ENCODE measurements around the gene CDH4.

CDH4 gene

DNA sequence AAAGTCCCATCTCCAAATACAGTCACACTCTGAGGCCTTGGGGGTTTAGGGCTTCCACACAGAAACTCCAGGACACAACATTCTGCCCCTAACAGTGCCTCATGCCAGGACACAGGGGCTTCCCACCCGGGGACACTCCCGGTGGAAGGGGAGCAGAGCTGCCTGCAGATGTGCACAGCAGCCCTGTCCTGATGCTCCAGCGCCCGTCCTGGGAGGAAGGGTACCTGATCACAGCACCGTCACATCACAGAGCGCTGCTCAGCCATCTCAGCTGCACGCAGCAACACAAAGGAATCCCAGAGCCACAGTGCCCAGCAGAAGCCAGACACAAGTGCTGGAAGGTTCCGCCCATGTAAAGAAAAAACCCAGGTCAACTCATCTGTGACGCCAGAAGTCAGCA is 657.0 kb downstream of the CDH4 start:
- Histone ChIP-seq H3K36me3 (ENCODE audit: control insufficient read depth, insufficient read depth, low read length) (no peaks in the 10 kb centered on the region), H3K9ac (ENCODE audit: low read length) (no peak overlapping the region), H3K27ac (ENCODE audit: low read depth, low read length) (no peak overlapping the region), H3K4me1 (ENCODE audit: control insufficient read depth, insufficient read depth, low read length) (no peaks in the 10 kb centered on the region), H3K4me3 (ENCODE audit: low read length) (no peak overlapping the region), H3K27me3 (ENCODE audit: control insufficient read depth, insufficient read depth, low read length) (no peaks in the 10 kb centered on the region)

DNA sequence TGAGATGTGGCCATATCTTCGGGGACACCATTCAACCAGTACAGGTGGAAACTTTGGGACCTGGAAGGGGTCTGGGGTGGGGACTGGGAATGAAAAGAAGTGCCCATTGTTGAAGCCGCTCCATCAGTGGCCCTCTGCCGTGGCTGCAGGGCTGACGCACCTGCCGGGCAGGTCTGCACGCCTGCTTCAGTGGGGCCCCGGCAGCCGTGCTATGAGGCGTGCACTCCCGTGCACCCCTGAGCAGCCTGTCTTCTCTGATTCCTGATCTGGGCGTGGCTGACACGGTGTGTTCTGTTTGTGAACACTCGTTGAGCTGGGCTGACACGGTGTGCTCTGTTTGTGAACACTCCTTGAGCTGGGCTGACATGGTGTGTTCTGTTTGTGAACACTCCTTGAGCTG is 657.8 kb downstream of the CDH4 start:
- H3K27me3 ChIP-seq (ENCODE audit: control insufficient read depth, insufficient read depth, low read length) = no peaks in the 10 kb centered on the region
- no peak overlapping the region for H3K27ac ChIP-seq (ENCODE audit: low read depth, low read length)
- no peaks in the 10 kb centered on the region for H3K4me1 ChIP-seq (ENCODE audit: control insufficient read depth, insufficient read depth, low read length)
- no peak overlapping the region for H3K9ac ChIP-seq (ENCODE audit: low read length)
- no peaks in the 10 kb centered on the region for H3K36me3 ChIP-seq (ENCODE audit: control insufficient read depth, insufficient read depth, low read length)
- no peak overlapping the region for H3K4me3 ChIP-seq (ENCODE audit: low read length)

DNA sequence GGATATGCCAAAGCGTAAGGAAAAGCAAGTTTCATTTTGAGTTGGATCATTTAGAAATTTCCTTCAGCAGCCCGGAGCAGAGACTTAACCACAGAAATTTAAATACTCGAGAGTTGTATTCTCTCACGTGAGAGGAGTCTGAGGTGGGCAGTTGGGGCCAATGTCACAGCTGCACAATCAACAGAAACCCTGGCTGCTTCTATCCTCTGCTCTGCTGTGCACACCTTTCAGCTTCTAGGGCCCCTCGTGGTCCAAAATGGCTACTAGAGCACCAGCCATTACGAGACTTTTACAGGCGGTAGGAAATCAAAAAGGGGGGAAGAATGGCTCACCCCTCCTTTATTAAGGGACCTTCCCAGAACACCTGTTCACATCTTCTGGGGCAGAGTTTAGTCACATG is 659.8 kb downstream of the CDH4 start:
- Histone ChIP-seq H3K9ac (ENCODE audit: low read length) (no peak overlapping the region), H3K36me3 (ENCODE audit: control insufficient read depth, insufficient read depth, low read length) (no peaks in the 10 kb centered on the region), H3K4me1 (ENCODE audit: control insufficient read depth, insufficient read depth, low read length) (no peaks in the 10 kb centered on the region), H3K27ac (ENCODE audit: low read depth, low read length) (no peak overlapping the region), H3K4me3 (ENCODE audit: low read length) (no peak overlapping the region), H3K27me3 (ENCODE audit: control insufficient read depth, insufficient read depth, low read length) (no peaks in the 10 kb centered on the region)

DNA sequence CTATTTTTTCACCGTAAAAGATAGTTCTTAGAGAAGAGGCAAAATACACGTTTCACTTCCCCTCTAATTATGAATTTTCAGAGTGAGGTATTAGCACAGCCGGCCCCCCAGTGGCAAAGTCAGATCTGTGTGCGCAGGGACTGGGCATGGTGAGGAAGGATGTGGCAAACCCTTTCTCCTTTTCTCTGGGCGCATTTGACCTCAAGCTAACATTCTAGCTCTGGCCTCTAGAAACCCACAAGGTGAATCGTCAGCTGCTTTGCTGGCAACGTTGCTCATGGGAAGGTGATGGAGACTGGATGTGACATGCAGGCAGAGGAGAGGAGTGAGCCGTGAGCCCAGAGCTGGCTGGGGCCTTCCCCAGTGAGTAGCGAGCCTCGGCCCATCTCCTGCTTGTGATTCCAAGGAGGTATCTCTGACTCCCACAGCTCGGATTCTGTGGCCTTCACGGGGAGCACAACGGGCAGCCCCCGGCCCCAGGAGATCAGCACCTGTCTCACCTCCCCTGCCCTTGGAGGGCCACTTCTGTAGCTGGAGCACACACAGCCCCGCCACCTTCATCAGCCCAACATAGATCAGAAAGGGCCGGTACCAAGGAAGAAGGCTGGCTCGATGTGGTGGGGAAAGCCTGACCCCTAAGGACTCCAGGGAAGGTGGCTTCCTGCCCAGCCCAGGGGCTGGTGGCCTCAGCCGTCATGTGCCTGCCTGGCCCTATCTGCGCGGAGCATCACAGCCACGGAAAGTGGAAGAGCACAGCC is 660.8 kb downstream of the CDH4 start:
- Histone ChIP-seq H3K9ac (ENCODE audit: low read length) (no peak overlapping the region), H3K27me3 (ENCODE audit: control insufficient read depth, insufficient read depth, low read length) (no peaks in the 10 kb centered on the region), H3K4me3 (ENCODE audit: low read length) (no peak overlapping the region), H3K27ac (ENCODE audit: low read depth, low read length) (no peak overlapping the region), H3K36me3 (ENCODE audit: control insufficient read depth, insufficient read depth, low read length) (no peaks in the 10 kb centered on the region), H3K4me1 (ENCODE audit: control insufficient read depth, insufficient read depth, low read length) (no peaks in the 10 kb centered on the region)

GRCh38 chr20:61913423-61914225 is 661.6 kb downstream of the CDH4 start:
- Histone ChIP-seq H3K36me3 (ENCODE audit: control insufficient read depth, insufficient read depth, low read length) (no peaks in the 10 kb centered on the region), H3K4me3 (ENCODE audit: low read length) (no peak overlapping the region), H3K27me3 (ENCODE audit: control insufficient read depth, insufficient read depth, low read length) (no peaks in the 10 kb centered on the region), H3K4me1 (ENCODE audit: control insufficient read depth, insufficient read depth, low read length) (no peaks in the 10 kb centered on the region), H3K9ac (ENCODE audit: low read length) (no peak overlapping the region), H3K27ac (ENCODE audit: low read depth, low read length) (no peak overlapping the region)

- Histone ChIP-seq H3K27ac (ENCODE audit: low read depth, low read length) (no peak overlapping the region), H3K36me3 (ENCODE audit: control insufficient read depth, insufficient read depth, low read length) (no peaks in the 10 kb centered on the region), H3K9ac (ENCODE audit: low read length) (no peak overlapping the region), H3K4me1 (ENCODE audit: control insufficient read depth, insufficient read depth, low read length) (no peaks in the 10 kb centered on the region), H3K4me3 (ENCODE audit: low read length) (no peak overlapping the region), H3K27me3 (ENCODE audit: control insufficient read depth, insufficient read depth, low read length) (no peaks in the 10 kb centered on the region)
These were observed 663.0 kb downstream of the CDH4 start for GRCh38 chr20:61915101-61915500.

GRCh38 chr20:61916318-61916891 is 664.3 kb downstream of the CDH4 start:
- H3K36me3 ChIP-seq (ENCODE audit: control insufficient read depth, insufficient read depth, low read length) = no peaks in the 10 kb centered on the region
- no peak overlapping the region for H3K27ac ChIP-seq (ENCODE audit: low read depth, low read length)
- no peak overlapping the region for H3K4me3 ChIP-seq (ENCODE audit: low read length)
- no peaks in the 10 kb centered on the region for H3K27me3 ChIP-seq (ENCODE audit: control insufficient read depth, insufficient read depth, low read length)
- H3K9ac ChIP-seq (ENCODE audit: low read length) = no peak overlapping the region
- no peaks in the 10 kb centered on the region for H3K4me1 ChIP-seq (ENCODE audit: control insufficient read depth, insufficient read depth, low read length)

GRCh38 chr20:61917474-61918145 is 665.5 kb downstream of the CDH4 start:
- Histone ChIP-seq H3K9ac (ENCODE audit: low read length) (no peak overlapping the region), H3K4me1 (ENCODE audit: control insufficient read depth, insufficient read depth, low read length) (no peaks in the 10 kb centered on the region), H3K4me3 (ENCODE audit: low read length) (no peak overlapping the region), H3K36me3 (ENCODE audit: control insufficient read depth, insufficient read depth, low read length) (no peaks in the 10 kb centered on the region), H3K27me3 (ENCODE audit: control insufficient read depth, insufficient read depth, low read length) (no peaks in the 10 kb centered on the region), H3K27ac (ENCODE audit: low read depth, low read length) (no peak overlapping the region)

DNA sequence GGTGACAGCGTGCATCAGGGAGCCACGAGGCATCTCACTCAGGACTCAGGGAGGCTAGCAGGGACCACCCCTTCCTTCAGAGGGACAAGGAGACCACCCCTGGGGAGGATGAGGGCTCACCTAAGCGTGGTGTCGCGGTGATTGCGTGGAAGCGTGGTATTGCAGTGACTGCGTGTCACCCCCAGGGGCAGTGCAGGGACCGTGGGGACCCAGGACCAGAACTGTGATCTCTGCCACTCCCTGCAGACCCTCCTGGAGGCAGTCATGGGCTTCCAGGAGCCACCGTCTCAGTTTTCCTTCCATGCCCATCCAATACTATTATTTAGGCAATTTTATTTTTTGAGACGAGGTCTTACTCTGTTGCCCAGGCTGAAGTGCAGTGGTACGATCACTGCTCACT is 666.5 kb downstream of the CDH4 start:
- H3K36me3 ChIP-seq (ENCODE audit: control insufficient read depth, insufficient read depth, low read length) = no peaks in the 10 kb centered on the region
- H3K9ac ChIP-seq (ENCODE audit: low read length) = no peak overlapping the region

DNA sequence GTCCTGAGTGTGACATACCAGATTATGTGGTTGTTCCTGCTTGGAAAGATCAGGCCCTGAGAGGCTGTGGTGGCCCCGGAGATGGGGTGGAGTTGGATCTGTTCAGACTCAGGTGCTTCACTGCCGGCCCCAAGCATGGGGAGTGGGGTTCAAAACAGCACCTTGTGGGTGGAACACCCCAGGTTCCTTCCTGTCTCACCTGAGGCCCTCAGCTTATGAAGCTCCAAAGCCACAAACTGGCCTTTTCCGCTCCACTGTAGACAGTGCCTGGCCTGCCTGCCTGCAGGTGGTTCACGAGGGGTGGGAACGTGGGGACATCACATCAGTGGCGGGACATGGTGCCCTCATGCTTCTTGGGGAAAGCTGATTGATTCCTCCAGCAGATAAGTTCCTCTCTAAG is 667.2 kb downstream of the CDH4 start:
- Histone ChIP-seq H3K27ac (ENCODE audit: low read depth, low read length) (no peak overlapping the region), H3K36me3 (ENCODE audit: control insufficient read depth, insufficient read depth, low read length) (no peaks in the 10 kb centered on the region), H3K4me3 (ENCODE audit: low read length) (no peak overlapping the region), H3K4me1 (ENCODE audit: control insufficient read depth, insufficient read depth, low read length) (no peaks in the 10 kb centered on the region), H3K9ac (ENCODE audit: low read length) (no peak overlapping the region), H3K27me3 (ENCODE audit: control insufficient read depth, insufficient read depth, low read length) (peaks cover 2% of the 10 kb centered on the region)

More for the DNA sequence above, 666.5 kb downstream of the CDH4 start:
- Histone ChIP-seq H3K4me3 (ENCODE audit: low read length) (no peak overlapping the region), H3K4me1 (ENCODE audit: control insufficient read depth, insufficient read depth, low read length) (no peaks in the 10 kb centered on the region), H3K27ac (ENCODE audit: low read depth, low read length) (no peak overlapping the region), H3K27me3 (ENCODE audit: control insufficient read depth, insufficient read depth, low read length) (peaks cover 2% of the 10 kb centered on the region)

DNA sequence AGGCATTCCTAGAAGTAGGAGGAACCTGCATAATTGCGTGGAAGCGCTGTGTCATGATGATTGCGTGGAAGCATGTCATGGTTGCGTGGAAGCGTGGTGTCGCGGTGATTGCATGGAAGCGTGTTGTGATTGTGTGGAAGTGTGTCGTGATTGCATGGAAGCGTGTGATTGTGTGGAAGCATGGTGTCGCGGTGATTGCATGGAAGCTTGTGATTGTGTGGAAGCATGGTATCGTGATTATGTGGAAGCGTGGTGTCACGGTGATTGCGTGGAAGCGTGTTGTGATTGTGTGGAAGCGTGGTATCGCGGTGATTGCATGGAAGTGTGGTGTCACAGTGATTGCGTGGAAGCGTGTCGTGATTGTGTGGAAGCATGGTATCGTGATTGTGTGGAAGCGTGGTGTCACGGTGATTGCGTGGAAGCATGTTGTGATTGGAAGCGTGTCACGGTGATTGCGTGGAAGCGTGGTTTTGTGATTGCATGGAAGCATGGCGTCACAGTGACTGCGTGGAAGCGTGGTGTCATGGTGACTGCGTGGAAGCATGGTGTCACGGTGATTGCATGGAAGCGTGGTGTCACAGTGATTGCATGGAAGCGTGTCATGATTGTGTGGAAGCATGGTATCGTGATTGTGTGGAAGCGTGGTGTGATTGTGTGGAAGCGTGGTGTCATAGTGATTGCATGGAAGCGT is 667.8 kb downstream of the CDH4 start:
- Histone ChIP-seq H3K4me3 (ENCODE audit: low read length) (no peak overlapping the region), H3K4me1 (ENCODE audit: control insufficient read depth, insufficient read depth, low read length) (no peaks in the 10 kb centered on the region), H3K27me3 (ENCODE audit: control insufficient read depth, insufficient read depth, low read length) (peaks cover 2% of the 10 kb centered on the region), H3K9ac (ENCODE audit: low read length) (no peak overlapping the region), H3K36me3 (ENCODE audit: control insufficient read depth, insufficient read depth, low read length) (no peaks in the 10 kb centered on the region), H3K27ac (ENCODE audit: low read depth, low read length) (no peak overlapping the region)

DNA sequence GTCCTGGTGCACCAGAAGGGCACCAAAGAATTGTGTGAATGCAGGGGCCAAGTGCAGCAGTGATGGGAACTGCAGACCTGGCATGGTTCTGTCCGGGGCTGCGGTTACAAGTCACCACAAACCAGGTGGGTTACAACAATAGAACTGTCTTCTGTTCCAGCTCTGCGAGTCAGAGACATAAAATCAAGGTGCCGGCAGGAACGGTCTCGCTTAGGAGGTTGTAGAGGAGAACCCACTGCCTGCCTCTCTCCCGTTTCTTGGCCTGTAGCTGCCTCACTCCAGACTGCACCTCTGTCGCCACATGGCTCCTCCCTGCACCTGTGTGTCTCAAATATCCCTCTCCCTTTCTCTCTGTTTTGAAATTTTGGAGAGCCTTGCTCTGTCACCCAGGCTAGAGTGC is 670.4 kb downstream of the CDH4 start:
- Histone ChIP-seq H3K27me3 (ENCODE audit: control insufficient read depth, insufficient read depth, low read length) (peaks cover 2% of the 10 kb centered on the region), H3K36me3 (ENCODE audit: control insufficient read depth, insufficient read depth, low read length) (no peaks in the 10 kb centered on the region), H3K4me3 (ENCODE audit: low read length) (no peak overlapping the region), H3K9ac (ENCODE audit: low read length) (no peak overlapping the region), H3K27ac (ENCODE audit: low read depth, low read length) (no peak overlapping the region), H3K4me1 (ENCODE audit: control insufficient read depth, insufficient read depth, low read length) (no peaks in the 10 kb centered on the region)
